ENCODE measurements around the gene POLK.

DNA sequence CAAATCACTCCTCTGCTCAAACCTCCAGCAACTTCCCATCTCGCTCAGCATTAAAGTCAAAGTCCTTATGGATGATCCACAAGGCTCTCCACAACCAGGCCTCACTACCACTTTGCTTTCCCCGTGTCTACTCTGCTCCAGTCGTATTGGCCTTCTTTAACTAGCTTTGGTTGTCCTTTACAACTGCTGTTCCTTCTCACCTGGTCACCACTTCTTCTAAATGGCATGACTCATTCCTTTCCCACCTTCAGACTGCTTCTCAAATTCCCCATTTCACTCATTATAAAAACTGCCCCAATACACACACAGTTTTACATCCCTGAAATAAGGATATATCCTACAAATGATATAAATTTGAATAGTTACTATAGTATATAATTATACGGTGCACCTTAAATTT is 30.7 kb upstream of the POLK start:
- TF ChIP-seq POLR2AphosphoS5 (IDR thresholded peaks at IDR 0.05; ENCODE audit: insufficient read depth, low read depth, low read length) (no peak), MYC (IDR thresholded peaks at IDR 0.05; ENCODE audit: low read depth, low read length) (no peak), POLR2A (IDR thresholded peaks at IDR 0.05; ENCODE audit: low read depth, low read length) (no peak), EZH2 (IDR thresholded peaks at IDR 0.05; ENCODE audit: borderline replicate concordance, low read depth, low read length, severe bottlenecking) (no peak), FOS (IDR thresholded peaks at IDR 0.05; ENCODE audit: borderline replicate concordance, insufficient read depth, low read length) (no peak), JUN (IDR thresholded peaks at IDR 0.05; ENCODE audit: borderline replicate concordance, insufficient read depth, insufficient read length, low read depth) (no peak)
- TF ChIP-seq, protein P1, sequence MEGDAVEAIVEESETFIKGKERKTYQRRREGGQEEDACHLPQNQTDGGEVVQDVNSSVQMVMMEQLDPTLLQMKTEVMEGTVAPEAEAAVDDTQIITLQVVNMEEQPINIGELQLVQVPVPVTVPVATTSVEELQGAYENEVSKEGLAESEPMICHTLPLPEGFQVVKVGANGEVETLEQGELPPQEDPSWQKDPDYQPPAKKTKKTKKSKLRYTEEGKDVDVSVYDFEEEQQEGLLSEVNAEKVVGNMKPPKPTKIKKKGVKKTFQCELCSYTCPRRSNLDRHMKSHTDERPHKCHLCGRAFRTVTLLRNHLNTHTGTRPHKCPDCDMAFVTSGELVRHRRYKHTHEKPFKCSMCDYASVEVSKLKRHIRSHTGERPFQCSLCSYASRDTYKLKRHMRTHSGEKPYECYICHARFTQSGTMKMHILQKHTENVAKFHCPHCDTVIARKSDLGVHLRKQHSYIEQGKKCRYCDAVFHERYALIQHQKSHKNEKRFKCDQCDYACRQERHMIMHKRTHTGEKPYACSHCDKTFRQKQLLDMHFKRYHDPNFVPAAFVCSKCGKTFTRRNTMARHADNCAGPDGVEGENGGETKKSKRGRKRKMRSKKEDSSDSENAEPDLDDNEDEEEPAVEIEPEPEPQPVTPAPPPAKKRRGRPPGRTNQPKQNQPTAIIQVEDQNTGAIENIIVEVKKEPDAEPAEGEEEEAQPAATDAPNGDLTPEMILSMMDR (IDR thresholded peaks at IDR 0.05; ENCODE audit: extremely low read depth in 1 of 2, insufficient read depth in 1 of 2, low read depth in 1 of 2, low read length in 2 of 2): no peak
- TF ChIP-seq, protein P2, sequence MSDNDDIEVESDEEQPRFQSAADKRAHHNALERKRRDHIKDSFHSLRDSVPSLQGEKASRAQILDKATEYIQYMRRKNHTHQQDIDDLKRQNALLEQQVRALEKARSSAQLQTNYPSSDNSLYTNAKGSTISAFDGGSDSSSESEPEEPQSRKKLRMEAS (IDR thresholded peaks at IDR 0.05; ENCODE audit: insufficient read depth, insufficient read length): no peak

Measured in endothelial cell of umbilical vein (primary cell).